HG03571 (cell line): Measurements from ENCODE around the gene RHBG.

ENCODE experiments used
- ATAC-seq: cut with Tn5 transposase; IDR thresholded peaks from one replicate; pipeline ENCODE4 v1.9.1; 2021; ENCODE audit not compliant: unreplicated experiment

Gene RHBG

GRCh38 chr1:156424806-156425432 lies 55.9 kb downstream of the RHBG start:
- ATAC-seq: no peak

- ATAC-seq: no peak
Observed at GRCh38 chr1:156425943-156426342, 56.9 kb downstream of the RHBG start.

DNA sequence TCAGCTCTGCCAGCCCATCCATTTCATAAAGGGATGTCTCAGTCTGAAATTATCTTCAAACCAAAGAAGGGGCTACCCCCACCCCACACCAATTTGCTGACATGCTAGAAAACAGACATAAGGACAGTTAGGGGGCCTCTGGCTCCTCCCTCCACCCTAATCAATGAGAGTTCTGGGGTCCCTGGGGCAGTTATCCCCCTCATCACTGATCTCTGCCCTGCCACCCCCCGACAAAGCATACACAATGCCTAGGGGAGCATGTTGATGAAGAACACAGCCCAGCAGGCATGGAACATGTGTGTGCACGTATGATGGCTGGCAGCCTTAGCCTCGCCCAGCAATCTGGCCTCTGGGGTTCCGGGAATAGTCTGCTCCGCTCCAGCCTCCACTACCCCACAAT lies 58.9 kb downstream of the RHBG start:
- ATAC-seq: no peak

- no peak for ATAC-seq
Observed at GRCh38 chr1:156428746-156429288, 59.8 kb downstream of the RHBG start.

GRCh38 chr1:156429313-156430060 lies 60.5 kb downstream of the RHBG start:
- no peak for ATAC-seq

DNA sequence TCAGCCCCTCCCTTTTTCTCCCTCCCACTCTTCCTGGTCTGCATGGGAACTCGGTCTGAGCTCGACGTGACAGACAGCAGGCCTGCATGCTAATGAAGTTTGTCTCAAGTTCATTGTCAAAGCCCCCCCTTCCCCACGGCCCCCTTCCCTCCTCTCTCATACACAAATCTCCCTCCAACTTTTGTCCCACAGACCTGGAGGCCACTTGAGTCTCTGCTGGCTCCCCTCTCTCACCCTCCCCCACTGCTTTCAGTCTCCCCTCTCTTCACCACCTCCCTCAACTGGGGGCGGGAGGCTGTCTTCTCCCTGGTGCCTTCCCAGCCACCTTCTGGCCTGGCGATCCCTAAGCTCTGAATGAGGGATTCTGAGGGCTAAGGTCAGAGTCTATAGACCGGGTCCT lies 61.3 kb downstream of the RHBG start:
- ATAC-seq: no peak

- ATAC-seq: no peak
Observed at GRCh38 chr1:156430866-156431265, 61.9 kb downstream of the RHBG start.

DNA sequence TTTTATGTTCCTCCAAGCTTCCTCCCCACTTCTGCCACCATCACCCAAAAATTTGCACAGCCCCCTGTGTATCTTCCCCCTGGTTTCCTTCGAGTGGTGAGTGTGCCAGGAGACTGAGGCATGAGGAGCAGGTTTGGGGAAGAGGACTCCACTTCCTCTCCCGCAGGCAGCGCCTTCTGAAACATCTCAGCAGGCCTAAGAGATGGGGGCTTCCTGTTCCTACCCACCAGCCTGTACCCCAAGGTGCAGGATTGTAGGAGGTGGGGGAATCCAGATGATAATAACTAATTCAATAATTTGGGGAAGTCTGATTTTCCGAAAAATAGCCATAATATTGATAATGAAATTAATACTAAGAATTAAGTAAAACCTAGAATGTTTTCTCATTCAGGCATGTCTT lies 62.4 kb downstream of the RHBG start:
- no peak for ATAC-seq

DNA sequence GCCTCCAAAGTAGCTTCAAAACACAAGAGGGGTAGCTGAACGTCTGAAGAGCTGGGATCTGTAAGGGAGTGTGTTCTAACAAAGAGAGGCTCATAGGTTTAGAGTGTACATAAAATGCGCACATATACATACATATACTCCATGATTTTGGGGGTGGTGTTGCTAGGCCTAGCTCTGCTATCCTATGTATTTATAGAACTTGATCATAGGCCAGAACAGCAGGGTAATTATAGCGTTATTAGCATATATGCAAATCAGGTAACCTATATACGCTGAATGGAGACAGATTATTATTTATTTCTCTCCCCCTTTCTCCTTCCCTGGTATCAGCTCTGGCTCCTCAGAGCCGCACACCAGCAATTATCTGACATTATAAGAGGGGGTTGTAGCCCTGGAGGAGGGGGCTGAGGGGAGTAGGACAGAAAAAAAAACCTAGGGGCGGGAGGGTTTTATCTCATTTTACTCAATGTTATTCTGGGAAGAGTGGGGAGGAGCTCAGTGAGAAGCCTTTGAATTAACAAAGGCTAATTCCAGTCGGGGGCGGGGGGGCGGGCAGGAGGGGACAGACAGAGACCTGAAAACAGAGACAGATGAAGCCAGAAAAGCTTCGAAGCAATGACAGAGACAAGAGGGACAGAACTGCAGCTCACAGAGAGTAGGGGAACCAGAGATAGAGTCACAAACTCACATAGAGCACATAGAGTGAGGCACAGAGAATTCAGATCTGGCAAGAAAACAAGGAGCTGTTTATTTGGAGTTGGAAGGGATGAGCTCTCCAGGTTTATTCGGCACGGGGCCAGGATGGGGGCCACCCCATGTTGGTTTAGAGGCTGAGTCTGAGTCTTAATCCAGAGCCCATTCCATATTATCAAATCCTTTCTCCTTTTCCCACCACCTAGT lies 63.0 kb downstream of the RHBG start:
- ATAC-seq: no peak

DNA sequence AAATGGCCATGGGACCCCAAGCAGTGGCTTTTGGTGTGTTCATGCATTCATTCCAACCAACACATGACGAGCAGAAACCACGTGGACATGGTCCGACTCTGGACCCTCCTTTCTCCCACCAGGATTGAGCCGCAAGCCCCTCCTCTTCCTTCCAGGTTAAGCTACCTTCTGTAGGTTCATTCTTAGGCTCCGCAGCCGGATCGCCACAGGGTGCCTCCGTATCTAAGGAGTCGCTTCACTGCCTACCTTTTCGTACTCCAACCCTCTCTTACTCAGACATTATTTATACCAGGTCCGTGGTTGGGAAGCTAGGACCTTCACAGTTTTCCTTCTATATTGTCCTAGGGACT lies 63.6 kb downstream of the RHBG start:
- ATAC-seq: no peak

DNA sequence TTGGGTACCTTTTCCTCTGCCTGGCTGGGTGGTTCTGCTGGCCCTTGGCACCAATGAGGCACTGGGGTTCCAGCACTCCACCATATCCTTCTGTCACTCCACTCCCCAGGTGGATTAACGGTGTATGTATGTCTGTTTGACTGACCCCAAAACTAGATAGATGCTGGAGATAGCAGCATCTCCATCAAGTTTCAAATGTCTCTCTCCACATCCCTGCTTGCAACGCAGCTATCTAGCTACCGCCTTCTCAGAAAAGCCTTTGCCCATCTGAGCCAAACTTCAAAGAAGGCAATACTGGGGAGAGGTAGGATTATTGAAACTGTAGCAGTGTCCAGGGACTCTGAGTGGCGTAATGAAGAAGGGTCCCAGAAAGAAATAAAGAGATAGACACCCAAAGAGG lies 64.0 kb downstream of the RHBG start:
- no peak for ATAC-seq

DNA sequence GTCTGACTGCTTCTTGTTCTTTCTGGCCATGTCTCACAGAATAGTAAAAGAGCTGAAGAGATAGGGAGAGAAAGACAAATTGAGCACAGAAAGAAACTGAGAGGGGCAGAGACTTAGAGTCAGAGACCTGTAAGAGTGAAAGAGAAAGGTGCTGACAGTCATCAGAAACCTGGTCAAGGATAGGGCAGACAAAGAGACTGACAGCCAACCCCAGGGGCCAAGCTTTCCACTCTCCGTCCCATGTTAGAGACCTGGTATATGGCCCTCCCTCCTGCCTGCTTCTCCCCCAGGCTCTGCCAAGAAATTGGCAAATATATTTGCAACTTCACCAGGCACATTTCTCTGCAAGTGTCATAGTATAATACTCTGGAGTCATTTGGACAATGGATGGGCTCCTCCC lies 64.6 kb downstream of the RHBG start:
- ATAC-seq: no peak
